Hippocampal formation (tissue), 2 donors: Measurements from ENCODE around the gene ADCY10.
"Not testable (repeated sequence)": the region's sequence is repeated elsewhere in the genome, so short reads cannot be mapped to it uniquely, and the experiment has no call there.

ENCODE experiments used
- DNase-seq, 2 donors: peaks; one replicate each; lab custom pipeline; 2025; lab: John Stamatoyannopoulos, UW

Gene ADCY10

GRCh38 chr1:167881786-167882185 lies 32.1 kb downstream of the ADCY10 start:
- DNase-seq: no peak

GRCh38 chr1:167881069-167881468 lies 32.9 kb downstream of the ADCY10 start:
- DNase-seq: no peak

- no peak for DNase-seq
Measured at GRCh38 chr1:167880580-167881021, 33.3 kb downstream of the ADCY10 start.

- DNase-seq: no peak
Measured at GRCh38 chr1:167879508-167879907, 34.4 kb downstream of the ADCY10 start.

- DNase-seq: no peak
Measured at GRCh38 chr1:167878372-167879160, 35.4 kb downstream of the ADCY10 start.

GRCh38 chr1:167876597-167877175 lies 37.2 kb downstream of the ADCY10 start:
- no peak for DNase-seq

- DNase-seq: no peak
Measured at GRCh38 chr1:167871331-167871730, 42.6 kb downstream of the ADCY10 start.

- not testable (repeated sequence) for DNase-seq
Measured at GRCh38 chr1:167869157-167870001, 44.6 kb downstream of the ADCY10 start.

- DNase-seq: not testable (repeated sequence)
Measured at GRCh38 chr1:167866739-167867414, 47.1 kb downstream of the ADCY10 start.

- DNase-seq: not testable (repeated sequence)
Measured at GRCh38 chr1:167866326-167866725, 47.6 kb downstream of the ADCY10 start.

- not testable (repeated sequence) for DNase-seq
Measured at GRCh38 chr1:167865804-167866308, 48.1 kb downstream of the ADCY10 start.

GRCh38 chr1:167865193-167865592 lies 48.7 kb downstream of the ADCY10 start:
- DNase-seq: not testable (repeated sequence)

- DNase-seq: no peak
Measured at GRCh38 chr1:167864392-167865032, 49.4 kb downstream of the ADCY10 start.

GRCh38 chr1:167863921-167864279 lies 50.0 kb downstream of the ADCY10 start:
- no peak for DNase-seq

- DNase-seq: not testable (repeated sequence)
Measured at GRCh38 chr1:167863191-167863920, 50.6 kb downstream of the ADCY10 start.

GRCh38 chr1:167862432-167863076 lies 51.4 kb downstream of the ADCY10 start:
- DNase-seq: no peak

- no peak for DNase-seq
Measured at GRCh38 chr1:167861664-167862381, 52.1 kb downstream of the ADCY10 start.

- no peak for DNase-seq
Measured at GRCh38 chr1:167860231-167860923, 53.6 kb downstream of the ADCY10 start.
